A549 (cell line): ENCODE measurements around the gene KRT3. TPM values are rescaled to one million over a fixed set of nuclear protein-coding genes. Genes with fewer than 3 reads are reported as not detected.

Experiments used
- ATAC-seq, 2 experiments: fragments of 200-7000 bp in 1 of 2; fragments of >200 bp in 1 of 2; cut with Nextera tagmentation in 1 of 2; cut with Tn5 transposase in 1 of 2; 3 replicates each; pipeline versions ENCODE4 v1.8.0 to v1.9.1; 2018 to 2020; ENCODE audit warnings: mild to moderate bottlenecking in 1 of 2, moderate library complexity in 1 of 2
- CTCF ChIA-PET: fragments of 300-600 bp; sonication (Branson Sonifier 250); formaldehyde crosslinking; extraction: SDS; loops from one replicate; lab custom pipeline; 2021; ENCODE audit warnings: antibody characterized with exemption, inconsistent platforms; lab: Yijun Ruan, JAX
- POLR2A ChIA-PET: fragments of 350-600 bp; formaldehyde crosslinking; extraction: SDS; loops from one replicate; lab custom pipeline; 2021; ENCODE audit warnings: antibody characterized with exemption, inconsistent platforms; lab: Yijun Ruan, JAX
- DNase-seq, 2 experiments: peaks; one replicate each; pipeline versions ENCODE4 v3.0.0 to v3.0.0-alpha.2; 2011 to 2016; ENCODE audit warnings: low read depth in 1 of 2, low spot score in 1 of 2
- FAIRE-seq: peaks from 2 replicates; lab custom pipeline; 2011; peaks lifted over from hg19 to GRCh38; lab: Jason Lieb, UNC
- H3K27ac ChIP-seq, 2 experiments: fragments of >200 bp; sonication (Bioruptor Twin); formaldehyde crosslinking; 3 replicates each; pipeline ENCODE4 v1.5.1; 2016 to 2017
- H3K4me1 ChIP-seq: fragments of >200 bp; sonication (Bioruptor Twin); formaldehyde crosslinking; 3 replicates; pipeline ENCODE4 v1.6.1; 2016
- H3K4me2 ChIP-seq: fragments of >200 bp; sonication (Bioruptor Twin); formaldehyde crosslinking; 3 replicates; pipeline ENCODE4 v1.6.1; 2016
- H3K4me3 ChIP-seq: fragments of >200 bp; sonication (Bioruptor Twin); formaldehyde crosslinking; 3 replicates; pipeline ENCODE4 v1.5.1; 2016
- H3K9me3 ChIP-seq: fragments of >200 bp; sonication (Bioruptor Twin); formaldehyde crosslinking; 3 replicates; pipeline ENCODE4 v1.6.1; 2016
- CHD2 ChIP-seq: fragments of 150-350 bp; IDR thresholded peaks from 2 replicates; pipeline ENCODE4 v1.6.1; 2014; ENCODE audit warnings: low read length; ENCODE audit not compliant: partially characterized antibody
- EHMT2 ChIP-seq: fragments of 200-600 bp; sonication (generic); IDR thresholded peaks from 2 replicates; pipeline ENCODE4 v1.6.1; 2016; ENCODE audit warnings: antibody characterized with exemption, low read depth, mild to moderate bottlenecking, moderate library complexity
- FOSB ChIP-seq: fragments of 250-450 bp; sonication (Bioruptor Pico); IDR thresholded peaks from 2 replicates; pipeline ENCODE4 v1.5.0; 2020; ENCODE audit warnings: mild to moderate bottlenecking, moderate library complexity
- GATA3 ChIP-seq: IDR thresholded peaks from 2 replicates; pipeline ENCODE4 v1.6.1; 2012; ENCODE audit warnings: borderline replicate concordance
- HEYL ChIP-seq: fragments of 250-450 bp; sonication (Bioruptor Pico); IDR thresholded peaks from 2 replicates; pipeline ENCODE4 v1.8.0; 2021; ENCODE audit warnings: mild to moderate bottlenecking, moderate library complexity
- JUNB ChIP-seq: fragments of >200 bp; sonication (Bioruptor Twin); formaldehyde crosslinking; IDR thresholded peaks from 2 replicates; pipeline ENCODE4 v1.6.1; 2016
- KDM5A ChIP-seq: fragments of 200-600 bp; sonication (generic); IDR thresholded peaks from 2 replicates; pipeline ENCODE4 v1.6.1; 2016; ENCODE audit warnings: antibody characterized with exemption, mild to moderate bottlenecking
- NFE2L2 ChIP-seq: fragments of 150-350 bp; conservative IDR thresholded peaks from 2 replicates; pipeline ENCODE4 v1.6.1; 2014; ENCODE audit warnings: low read length
- POLR2A ChIP-seq: IDR thresholded peaks from 2 replicates; pipeline ENCODE4 v1.6.1; 2012; ENCODE audit warnings: mild to moderate bottlenecking, low read length
- RAD21 ChIP-seq, 2 experiments: fragments of >200 bp in 1 of 2; sonication (Bioruptor Twin) in 1 of 2; formaldehyde crosslinking in 1 of 2; IDR thresholded peaks in 1 of 2; conservative IDR thresholded peaks in 1 of 2; 2 replicates in 1 of 2; 3 replicates in 1 of 2; pipeline ENCODE4 v1.6.1; 2012 to 2018; ENCODE audit warnings: inconsistent platforms in 1 of 2
- RFX5 ChIP-seq: fragments of 450-650 bp; IDR thresholded peaks from 2 replicates; pipeline ENCODE4 v1.7.1; 2014; ENCODE audit warnings: antibody characterized with exemption, mild to moderate bottlenecking, moderate library complexity
- SREBF2 ChIP-seq: fragments of 450-650 bp; IDR thresholded peaks from 2 replicates; pipeline ENCODE4 v1.6.1; 2014; ENCODE audit warnings: mild to moderate bottlenecking, moderate library complexity
- TP53 ChIP-seq: fragments of 250-450 bp; sonication (Bioruptor Pico); IDR thresholded peaks from 2 replicates; pipeline ENCODE4 v1.5.0; 2021; ENCODE audit warnings: mild to moderate bottlenecking, moderate library complexity
- ZC3H11A ChIP-seq: fragments of 450-650 bp; IDR thresholded peaks from 2 replicates; pipeline ENCODE4 v1.6.1; 2014; ENCODE audit warnings: antibody characterized with exemption, mild to moderate bottlenecking
- ZFP36 ChIP-seq: fragments of 450-650 bp; IDR thresholded peaks from 2 replicates; pipeline ENCODE4 v1.6.1; 2014; ENCODE audit warnings: borderline replicate concordance; ENCODE audit not compliant: partially characterized antibody
- WGBS: methylation state at CpG from one replicate; pipeline ENCODE4 v1.1.6; 2017; ENCODE audit errors: missing lambda C conversion rate; 5-methylcytosine and 5-hydroxymethylcytosine counted together
- polyA plus RNA-seq, 4 experiments: library from polyadenylated mRNA; depleted of rRNA in 3 of 4; stranded (reverse); fragments of >200 nt; fragmentation: RNase III in 1 of 4; extraction: RNeasy Plus Mini Kit Qiagen cat#74134 plus additional on column Dnase treatment in 1 of 4; gene quantifications; 2 replicates in 3 of 4; 3 replicates in 1 of 4; pipeline ENCODE4 v1.2.3, GENCODE V29; 2011 to 2017
- TF ChIP-seq, protein P1 (sequence below): IDR thresholded peaks from 2 replicates; pipeline ENCODE4 v1.6.1; 2012; ENCODE audit warnings: low read depth, borderline replicate concordance
- TF ChIP-seq, protein P2 (sequence below): fragments of 150-350 bp; IDR thresholded peaks from 2 replicates; pipeline ENCODE4 v1.6.1; 2014; ENCODE audit warnings: low read depth, mild to moderate bottlenecking, low read length
- TF ChIP-seq, protein P3 (sequence below): fragments of >200 bp; sonication (Bioruptor Twin); formaldehyde crosslinking; IDR thresholded peaks from 3 replicates; pipeline ENCODE4 v1.5.1; 2016

The KRT3 gene
- polyA plus RNA-seq, 2 of the 4 experiments (the other 2 are of a cell fraction) = 0.04 to 0.06 TPM

DNA sequence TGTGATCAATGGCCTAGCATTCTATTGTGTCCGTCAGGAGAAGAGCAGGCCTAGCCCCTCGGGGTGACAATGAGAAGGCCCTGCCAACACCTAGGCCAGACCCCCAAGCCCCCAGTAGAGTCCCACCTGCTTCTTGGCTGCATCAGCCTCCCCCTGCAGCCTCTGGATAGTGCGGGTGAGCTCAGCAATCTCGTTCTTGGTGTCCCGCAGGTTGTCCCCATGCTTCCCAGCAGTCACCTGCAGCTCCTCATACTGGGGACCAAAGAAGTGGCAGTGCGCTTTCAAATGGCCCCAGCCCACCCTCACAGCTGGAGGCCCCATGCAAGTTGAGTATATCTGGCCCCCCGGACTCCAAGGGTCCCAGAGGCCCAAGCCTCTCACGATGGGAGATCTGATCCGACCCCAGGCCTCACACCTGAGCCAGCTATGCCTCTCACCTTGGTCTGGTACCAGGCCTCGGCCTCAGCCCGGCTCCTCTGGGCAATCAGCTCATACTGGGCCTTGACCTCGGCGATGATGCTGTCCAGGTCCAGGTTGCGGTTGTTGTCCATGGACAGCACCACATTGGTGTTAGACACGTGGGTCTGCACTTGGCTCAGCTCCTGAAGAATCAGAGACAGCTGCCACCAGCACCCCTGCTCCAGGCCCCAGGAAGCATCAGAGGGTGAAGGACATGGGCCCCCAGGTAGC is 28.0 kb upstream of the KRT3 start:
- 84% methylated on average over 9 of the region's 15 CpGs for WGBS
- DNase-seq (no peak), ATAC-seq (no peak), FAIRE-seq (no peak)
- H3K4me2 ChIP-seq = no peak overlapping the region
- H3K4me3 ChIP-seq = no peak overlapping the region
- no peak for TF ChIP-seq SREBF2
- TF ChIP-seq, protein P1, sequence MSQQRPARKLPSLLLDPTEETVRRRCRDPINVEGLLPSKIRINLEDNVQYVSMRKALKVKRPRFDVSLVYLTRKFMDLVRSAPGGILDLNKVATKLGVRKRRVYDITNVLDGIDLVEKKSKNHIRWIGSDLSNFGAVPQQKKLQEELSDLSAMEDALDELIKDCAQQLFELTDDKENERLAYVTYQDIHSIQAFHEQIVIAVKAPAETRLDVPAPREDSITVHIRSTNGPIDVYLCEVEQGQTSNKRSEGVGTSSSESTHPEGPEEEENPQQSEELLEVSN = no peak
- TF ChIP-seq RAD21 (conservative IDR thresholded peaks at IDR 0.05 in 1 of 2, IDR thresholded peaks at IDR 0.05 in 1 of 2) = no peak
- TF ChIP-seq NFE2L2 = no peak
- no peak for TF ChIP-seq POLR2A
- no peaks in the 10 kb centered on the region for H3K9me3 ChIP-seq
- POLR2A ChIA-PET = no interaction called here
- CTCF ChIA-PET = interaction anchor here (1.0 to 1.6 kb wide), 2 partner anchors 9 to 56 kb away, joined by 3 to 5 read pairs; no protein-coding TSS in a partner anchor
- H3K4me1 ChIP-seq = peaks cover 37% of the 10 kb centered on the region
- 0 out of 6 replicates have a peak overlapping the region, but pooled peaks of 1 of the 2 experiments have one; percentile 6 for H3K27ac ChIP-seq

DNA sequence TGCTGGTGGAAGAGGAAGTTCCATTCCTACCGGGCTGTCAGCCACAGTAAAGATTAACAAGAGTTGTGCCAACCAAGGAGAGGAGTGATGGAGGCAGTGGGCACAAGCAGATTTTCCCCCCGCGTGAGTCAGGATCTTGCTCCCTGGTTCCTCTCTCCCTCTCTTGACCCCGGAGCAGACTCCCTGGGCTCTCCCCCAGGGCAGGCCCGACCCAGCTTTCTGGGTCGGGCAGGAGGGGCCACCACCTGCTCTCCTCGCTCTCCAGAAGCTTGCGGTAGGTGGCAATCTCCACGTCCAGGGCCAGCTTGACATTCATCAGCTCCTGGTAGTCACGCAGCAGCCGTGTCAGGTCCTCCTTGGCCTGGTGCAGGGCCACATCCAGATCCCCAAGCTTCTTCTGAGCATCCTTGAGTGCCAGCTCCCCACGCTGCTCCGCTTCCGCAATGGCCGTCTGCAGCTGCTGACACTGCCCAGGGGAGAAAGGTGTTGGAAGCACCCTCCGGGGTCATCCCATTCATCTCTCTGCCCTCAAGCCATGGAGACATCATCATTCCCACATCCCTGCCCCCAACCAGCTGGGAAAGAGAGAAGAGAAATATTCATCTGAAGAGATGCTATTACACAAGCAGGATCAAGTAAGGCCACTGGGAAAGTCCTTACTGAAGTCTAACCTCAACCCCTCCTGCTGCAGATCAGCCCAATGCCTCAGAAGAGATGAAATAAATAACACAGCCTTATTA is 27.0 kb upstream of the KRT3 start:
- ChIA-PET CTCF (interaction anchor here (0.9 to 1.6 kb wide), 2 partner anchors 43 to 57 kb away, joined by 3 to 5 read pairs; no protein-coding TSS in a partner anchor), POLR2A (no interaction called here)
- ATAC-seq = peak in 1 of 2 experiments; percentile 5; a peak in 1 of 6 replicates
- H3K4me3 ChIP-seq = no peak overlapping the region
- H3K9me3 ChIP-seq = no peaks in the 10 kb centered on the region
- H3K4me1 ChIP-seq = peaks cover 45% of the 10 kb centered on the region
- no peak for FAIRE-seq
- H3K4me2 ChIP-seq = peak overlapping the region; percentile 44
- 86% methylated on average over 16 of the region's 16 CpGs for WGBS
- H3K27ac ChIP-seq = peak overlapping the region; percentile 47 to 53
- DNase-seq = no peak
- TF ChIP-seq, protein P2, sequence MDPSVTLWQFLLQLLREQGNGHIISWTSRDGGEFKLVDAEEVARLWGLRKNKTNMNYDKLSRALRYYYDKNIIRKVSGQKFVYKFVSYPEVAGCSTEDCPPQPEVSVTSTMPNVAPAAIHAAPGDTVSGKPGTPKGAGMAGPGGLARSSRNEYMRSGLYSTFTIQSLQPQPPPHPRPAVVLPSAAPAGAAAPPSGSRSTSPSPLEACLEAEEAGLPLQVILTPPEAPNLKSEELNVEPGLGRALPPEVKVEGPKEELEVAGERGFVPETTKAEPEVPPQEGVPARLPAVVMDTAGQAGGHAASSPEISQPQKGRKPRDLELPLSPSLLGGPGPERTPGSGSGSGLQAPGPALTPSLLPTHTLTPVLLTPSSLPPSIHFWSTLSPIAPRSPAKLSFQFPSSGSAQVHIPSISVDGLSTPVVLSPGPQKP = no peak
- TF ChIP-seq, protein P3, sequence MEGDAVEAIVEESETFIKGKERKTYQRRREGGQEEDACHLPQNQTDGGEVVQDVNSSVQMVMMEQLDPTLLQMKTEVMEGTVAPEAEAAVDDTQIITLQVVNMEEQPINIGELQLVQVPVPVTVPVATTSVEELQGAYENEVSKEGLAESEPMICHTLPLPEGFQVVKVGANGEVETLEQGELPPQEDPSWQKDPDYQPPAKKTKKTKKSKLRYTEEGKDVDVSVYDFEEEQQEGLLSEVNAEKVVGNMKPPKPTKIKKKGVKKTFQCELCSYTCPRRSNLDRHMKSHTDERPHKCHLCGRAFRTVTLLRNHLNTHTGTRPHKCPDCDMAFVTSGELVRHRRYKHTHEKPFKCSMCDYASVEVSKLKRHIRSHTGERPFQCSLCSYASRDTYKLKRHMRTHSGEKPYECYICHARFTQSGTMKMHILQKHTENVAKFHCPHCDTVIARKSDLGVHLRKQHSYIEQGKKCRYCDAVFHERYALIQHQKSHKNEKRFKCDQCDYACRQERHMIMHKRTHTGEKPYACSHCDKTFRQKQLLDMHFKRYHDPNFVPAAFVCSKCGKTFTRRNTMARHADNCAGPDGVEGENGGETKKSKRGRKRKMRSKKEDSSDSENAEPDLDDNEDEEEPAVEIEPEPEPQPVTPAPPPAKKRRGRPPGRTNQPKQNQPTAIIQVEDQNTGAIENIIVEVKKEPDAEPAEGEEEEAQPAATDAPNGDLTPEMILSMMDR = no peak
- TF ChIP-seq ZFP36 (no peak), JUNB (no peak), ZC3H11A (no peak), TP53 (CRISPR knock-in tag) (no peak), EHMT2 (no peak), HEYL (CRISPR knock-in tag) (no peak), RFX5 (no peak), CHD2 (no peak), GATA3 (no peak), KDM5A (no peak), FOSB (CRISPR knock-in tag) (no peak)
- TF ChIP-seq, protein P1 = no peak
